HG03064 (cell line): ENCODE results near the gene CLK4.

ENCODE experiments used
- ATAC-seq: cut with Tn5 transposase; IDR thresholded peaks from one replicate; pipeline ENCODE4 v1.9.1; 2021; ENCODE audit warnings: low read depth; ENCODE audit not compliant: unreplicated experiment

CLK4 gene

DNA sequence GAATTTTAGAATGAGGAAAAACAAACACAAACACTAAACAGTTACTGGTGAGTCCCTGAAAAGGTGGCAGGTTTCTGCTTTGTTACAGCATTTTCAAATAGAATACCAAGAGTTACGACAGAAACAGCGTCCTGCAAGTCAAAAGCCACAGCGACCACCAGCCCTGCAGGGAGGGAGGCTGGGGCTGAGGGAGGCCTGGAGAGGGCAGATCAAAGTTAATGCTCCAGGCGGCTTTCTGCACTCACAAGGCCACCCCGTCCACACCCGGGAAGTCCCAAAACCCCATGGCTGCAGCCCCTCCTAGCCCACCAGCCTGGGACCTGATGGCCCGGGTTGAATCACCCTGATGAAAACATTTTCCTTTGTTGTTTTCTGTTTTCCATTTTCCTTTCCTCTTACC, 65.9 kb downstream of the CLK4 start:
- ATAC-seq: no peak

DNA sequence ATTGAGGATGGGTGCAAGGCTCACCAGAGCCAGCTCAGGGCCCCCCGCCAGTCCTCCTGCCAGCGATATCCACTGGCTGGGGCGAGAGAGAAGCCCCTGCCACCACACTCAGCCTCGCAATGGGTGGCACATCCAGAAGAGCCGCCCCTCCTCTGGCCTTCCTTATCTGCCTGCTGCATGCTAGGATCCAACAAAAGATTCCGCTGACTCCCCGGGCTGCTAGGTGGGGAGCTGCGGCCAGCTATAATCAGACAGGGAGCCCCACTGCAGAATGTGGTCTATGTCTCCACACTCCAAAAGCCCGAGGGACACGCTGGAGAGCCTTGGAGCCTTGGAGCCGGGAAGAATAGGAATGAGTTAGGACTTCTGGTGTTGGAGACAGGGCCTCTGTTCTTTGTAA, 69.4 kb downstream of the CLK4 start:
- no peak for ATAC-seq

DNA sequence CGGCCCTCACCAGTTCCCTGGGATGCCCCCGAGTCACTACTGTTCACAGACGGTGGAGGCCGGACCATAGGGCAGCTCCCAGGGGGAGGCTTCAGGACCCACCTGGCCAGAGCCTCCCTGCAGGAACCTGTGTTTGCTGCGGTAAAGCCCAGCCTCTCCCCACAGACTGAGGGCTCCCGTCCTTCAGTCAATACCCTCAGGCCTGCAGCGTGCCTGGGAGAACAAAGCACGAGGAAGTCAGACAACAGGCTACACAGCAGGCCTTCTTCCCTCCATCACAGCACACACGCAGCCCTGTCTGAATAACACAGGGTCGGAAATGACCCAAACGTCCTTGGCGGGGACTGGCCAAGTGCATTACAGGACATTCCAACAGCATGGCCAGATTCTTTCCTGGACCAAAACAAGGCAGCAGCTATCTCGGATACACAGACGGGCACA, 71.1 kb downstream of the CLK4 start:
- no peak for ATAC-seq

DNA sequence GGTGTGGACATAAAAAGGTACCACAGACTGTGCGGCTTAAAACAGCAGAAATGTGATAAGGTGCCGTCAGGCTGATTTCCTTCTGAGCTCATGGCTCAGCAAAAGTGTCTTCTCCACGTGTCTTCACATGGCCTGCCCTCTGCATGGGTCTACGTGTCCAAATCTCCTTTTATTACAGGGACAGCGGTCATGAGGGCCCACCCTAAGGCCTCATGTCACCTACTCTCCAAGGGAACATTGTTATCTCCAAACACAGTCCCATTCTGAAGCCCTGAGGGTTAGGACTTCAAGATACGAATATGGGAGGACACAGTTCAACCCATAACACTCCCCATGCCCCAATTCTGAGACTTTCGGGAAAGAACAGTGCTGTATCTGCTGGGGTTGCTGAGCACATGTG, 71.8 kb downstream of the CLK4 start:
- no peak for ATAC-seq

- ATAC-seq: no peak
Observed at GRCh38 chr5:178554311-178554710, 72.5 kb downstream of the CLK4 start.

DNA sequence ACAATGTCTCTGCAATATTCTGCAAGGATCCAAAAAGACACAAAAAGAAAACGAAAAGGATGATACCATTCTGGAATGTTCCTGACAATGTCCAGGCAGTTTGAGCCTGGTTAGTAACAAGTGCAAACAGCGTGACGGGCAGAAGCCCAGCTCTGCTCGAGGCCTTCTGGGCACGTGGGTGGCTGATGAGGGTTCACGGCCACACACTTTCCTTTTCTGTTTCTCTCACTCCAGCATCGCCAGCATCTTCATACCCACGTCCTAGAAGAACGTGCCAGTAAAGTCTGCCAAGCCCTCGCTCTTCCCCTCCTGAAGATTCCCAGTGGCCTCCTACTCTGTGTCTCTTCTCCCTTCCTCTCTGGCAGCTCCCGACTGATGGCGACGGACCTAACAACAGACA, 73.3 kb downstream of the CLK4 start:
- no peak for ATAC-seq
